ENCODE measurements around the gene RASSF5. TPM values are rescaled to one million over a fixed set of nuclear protein-coding genes. Genes with fewer than 3 reads are reported as not detected.

RASSF5 gene
- total RNA-seq, 2 experiments from 2014 or later: 153 to 156 TPM

DNA sequence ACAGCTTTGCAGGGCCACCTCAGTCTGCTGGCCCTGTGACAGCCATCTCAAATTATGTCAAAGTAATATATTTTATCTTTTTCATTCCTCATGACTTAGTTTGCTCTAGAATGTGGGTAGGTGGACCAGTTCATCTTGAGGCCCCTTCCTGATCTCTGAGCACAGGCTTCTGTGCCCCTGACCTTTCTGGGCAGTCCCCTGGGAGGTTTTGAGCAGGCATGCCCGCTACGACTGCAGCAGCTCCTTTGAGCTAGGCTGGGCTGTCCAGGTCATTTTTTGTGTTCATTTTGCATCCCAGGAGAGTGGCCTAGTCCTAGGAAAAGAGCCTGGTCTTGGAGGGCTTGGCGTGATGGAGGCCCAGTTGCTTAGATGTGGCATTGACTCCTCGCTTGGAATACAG is 62.2 kb downstream of the RASSF5 start:
- Mint-ChIP-seq H3K9me3 (no peaks in the 10 kb centered on the region), H3K36me3 (ENCODE audit: low read depth) (peaks cover 95% of the 10 kb centered on the region), H3K27me3 (no peaks in the 10 kb centered on the region), H3K4me1 (ENCODE audit: low read depth) (peaks cover 100% of the 10 kb centered on the region), H3K4me3 (peak overlapping the region; percentile 78), H3K27ac (peak overlapping the region; percentile 86)
- no peaks in the 10 kb centered on the region for H3K27me3 ChIP-seq (ENCODE audit: control insufficient read depth in 1 of 2, insufficient read depth in 2 of 2, low read length in 2 of 2)
- intact Hi-C loops (cut with DNase I, micrococcal nuclease): no loop called here
- no peak for DNase-seq
- H3K4me3 ChIP-seq (ENCODE audit: low read length): no peak overlapping the region
- peaks cover 97% of the 10 kb centered on the region for H3K36me3 ChIP-seq (ENCODE audit: insufficient read depth, low read length)
- TF ChIP-seq, protein P1, sequence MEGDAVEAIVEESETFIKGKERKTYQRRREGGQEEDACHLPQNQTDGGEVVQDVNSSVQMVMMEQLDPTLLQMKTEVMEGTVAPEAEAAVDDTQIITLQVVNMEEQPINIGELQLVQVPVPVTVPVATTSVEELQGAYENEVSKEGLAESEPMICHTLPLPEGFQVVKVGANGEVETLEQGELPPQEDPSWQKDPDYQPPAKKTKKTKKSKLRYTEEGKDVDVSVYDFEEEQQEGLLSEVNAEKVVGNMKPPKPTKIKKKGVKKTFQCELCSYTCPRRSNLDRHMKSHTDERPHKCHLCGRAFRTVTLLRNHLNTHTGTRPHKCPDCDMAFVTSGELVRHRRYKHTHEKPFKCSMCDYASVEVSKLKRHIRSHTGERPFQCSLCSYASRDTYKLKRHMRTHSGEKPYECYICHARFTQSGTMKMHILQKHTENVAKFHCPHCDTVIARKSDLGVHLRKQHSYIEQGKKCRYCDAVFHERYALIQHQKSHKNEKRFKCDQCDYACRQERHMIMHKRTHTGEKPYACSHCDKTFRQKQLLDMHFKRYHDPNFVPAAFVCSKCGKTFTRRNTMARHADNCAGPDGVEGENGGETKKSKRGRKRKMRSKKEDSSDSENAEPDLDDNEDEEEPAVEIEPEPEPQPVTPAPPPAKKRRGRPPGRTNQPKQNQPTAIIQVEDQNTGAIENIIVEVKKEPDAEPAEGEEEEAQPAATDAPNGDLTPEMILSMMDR (IDR thresholded peaks at IDR 0.05): no peak
- no peak for ATAC-seq (ENCODE audit: poor library complexity)
- no peaks in the 10 kb centered on the region for H3K9me3 ChIP-seq (ENCODE audit: control insufficient read depth in 1 of 2, insufficient read depth in 1 of 2, low read length in 2 of 2)
- peaks cover 97% of the 10 kb centered on the region for H3K4me1 ChIP-seq (ENCODE audit: insufficient read depth, low read length)
- CTCF ChIA-PET: interaction anchor here (0.6 to 5.6 kb wide), 4 partner anchors 11 to 453 kb away, joined by 4 to 18 read pairs (median 8); no protein-coding TSS in a partner anchor
- POLR2A ChIA-PET: interaction anchor here (0.7 to 9.3 kb wide), 6 partner anchors 8 to 25 kb away, joined by 3 to 169 read pairs (median 8); no protein-coding TSS in a partner anchor
- H3K27ac ChIP-seq (ENCODE audit: low read depth in 1 of 2, low read length in 2 of 2): peak overlapping the region; percentile 56 to 82

GRCh38 chr1:206570529-206570928 is 63.2 kb downstream of the RASSF5 start:
- POLR2A ChIA-PET: interaction anchor here (0.9 to 9.3 kb wide), 3 partner anchors 7 to 15 kb away, joined by 3 to 169 read pairs (median 4); no protein-coding TSS in a partner anchor
- no peak overlapping the region for H3K4me3 ChIP-seq (ENCODE audit: low read length)
- no peaks in the 10 kb centered on the region for H3K27me3 Mint-ChIP-seq
- TF ChIP-seq, protein P1 (IDR thresholded peaks at IDR 0.05): no peak
- H3K27ac Mint-ChIP-seq: peak overlapping the region; percentile 86
- CTCF ChIA-PET: interaction anchor here (2.3 to 5.6 kb wide), 2 partner anchors 10 to 13 kb away, joined by 11 to 18 read pairs; no protein-coding TSS in a partner anchor
- ATAC-seq (ENCODE audit: poor library complexity): no peak
- H3K36me3 ChIP-seq (ENCODE audit: insufficient read depth, low read length): peaks cover 88% of the 10 kb centered on the region
- H3K36me3 Mint-ChIP-seq (ENCODE audit: low read depth): peaks cover 91% of the 10 kb centered on the region
- no peaks in the 10 kb centered on the region for H3K9me3 Mint-ChIP-seq
- intact Hi-C loops (cut with DNase I, micrococcal nuclease): no loop called here
- H3K27me3 ChIP-seq (ENCODE audit: control insufficient read depth in 1 of 2, insufficient read depth in 2 of 2, low read length in 2 of 2): no peaks in the 10 kb centered on the region
- peaks cover 97% of the 10 kb centered on the region for H3K4me1 ChIP-seq (ENCODE audit: insufficient read depth, low read length)
- H3K9me3 ChIP-seq (ENCODE audit: control insufficient read depth in 1 of 2, insufficient read depth in 1 of 2, low read length in 2 of 2): no peaks in the 10 kb centered on the region
- H3K4me3 Mint-ChIP-seq: peak overlapping the region; percentile 40
- H3K27ac ChIP-seq (ENCODE audit: low read depth in 1 of 2, low read length in 2 of 2): peak overlapping the region in 1 of 2 donors; percentile 82
- no peak for DNase-seq
- H3K4me1 Mint-ChIP-seq (ENCODE audit: low read depth): peaks cover 98% of the 10 kb centered on the region

- H3K36me3 ChIP-seq (ENCODE audit: insufficient read depth, low read length): peaks cover 70% of the 10 kb centered on the region
- intact Hi-C loops (cut with DNase I, micrococcal nuclease): no loop called here
- POLR2A ChIA-PET: no interaction called here
Measured at GRCh38 chr1:206572835-206573234, 65.5 kb downstream of the RASSF5 start.

More at GRCh38 chr1:206572835-206573234, 65.5 kb downstream of the RASSF5 start:
- ATAC-seq (ENCODE audit: poor library complexity): no peak
- Mint-ChIP-seq H3K9me3 (no peaks in the 10 kb centered on the region), H3K27me3 (no peaks in the 10 kb centered on the region), H3K27ac (peak overlapping the region; percentile 86), H3K4me3 (no peak overlapping the region), H3K4me1 (ENCODE audit: low read depth) (peaks cover 98% of the 10 kb centered on the region), H3K36me3 (ENCODE audit: low read depth) (peaks cover 83% of the 10 kb centered on the region)
- CTCF ChIA-PET: interaction anchor here (0.7 to 1.4 kb wide), 5 partner anchors 9 to 40 kb away, joined by 3 to 7 read pairs (median 4); partner anchors contain the start of gene EIF2D
- no peak overlapping the region for H3K4me3 ChIP-seq (ENCODE audit: low read length)
- H3K4me1 ChIP-seq (ENCODE audit: insufficient read depth, low read length): peaks cover 97% of the 10 kb centered on the region
- H3K9me3 ChIP-seq (ENCODE audit: control insufficient read depth in 1 of 2, insufficient read depth in 1 of 2, low read length in 2 of 2): no peaks in the 10 kb centered on the region
- no peak for DNase-seq
- peak overlapping the region; percentile 93 to 95 for H3K27ac ChIP-seq (ENCODE audit: low read depth in 1 of 2, low read length in 2 of 2)
- TF ChIP-seq, protein P1 (IDR thresholded peaks at IDR 0.05): no peak
- no peaks in the 10 kb centered on the region for H3K27me3 ChIP-seq (ENCODE audit: control insufficient read depth in 1 of 2, insufficient read depth in 2 of 2, low read length in 2 of 2)

Data from CD4-positive, alpha-beta T cell (primary cell).